ENCODE results near the gene CLDN1.

CLDN1 gene

GRCh38 chr3:190321789-190322603 is at the start of gene CLDN1:
TSS of gene CLDN1 (minus strand) at chr3:190322446. CDS start at chr3:190322206, 240 bp downstream.
- DNase-seq, result peak; percentile 84

- no peak for DNase-seq
Measured at GRCh38 chr3:190371152-190371551, 48.9 kb upstream of the CLDN1 start.

GRCh38 chr3:190370369-190370768 is 48.1 kb upstream of the CLDN1 start:
- no peak for DNase-seq

- no peak for DNase-seq
Measured at GRCh38 chr3:190369668-190370295, 47.5 kb upstream of the CLDN1 start.

GRCh38 chr3:190368881-190369280 is 46.6 kb upstream of the CLDN1 start:
- no peak for DNase-seq

- DNase-seq, result no peak
Measured at GRCh38 chr3:190366133-190366532, 43.9 kb upstream of the CLDN1 start.

- DNase-seq, result no peak
Measured at GRCh38 chr3:190362258-190362657, 40.0 kb upstream of the CLDN1 start.

GRCh38 chr3:190361791-190362190 is 39.5 kb upstream of the CLDN1 start:
- no peak for DNase-seq

GRCh38 chr3:190360228-190360627 is 38.0 kb upstream of the CLDN1 start:
- DNase-seq, result no peak

- no peak for DNase-seq
Measured at GRCh38 chr3:190359813-190360212, 37.6 kb upstream of the CLDN1 start.

- DNase-seq, result no peak
Measured at GRCh38 chr3:190357468-190357867, 35.2 kb upstream of the CLDN1 start.

GRCh38 chr3:190356246-190356645 is 34.0 kb upstream of the CLDN1 start:
- no peak for DNase-seq

- no peak for DNase-seq
Measured at GRCh38 chr3:190352861-190353457, 30.7 kb upstream of the CLDN1 start.

GRCh38 chr3:190346541-190346940 is 24.3 kb upstream of the CLDN1 start:
- DNase-seq, result no peak

GRCh38 chr3:190345878-190346277 is 23.6 kb upstream of the CLDN1 start:
- no peak for DNase-seq

- DNase-seq, result no peak
Measured at GRCh38 chr3:190345027-190345821, 23.0 kb upstream of the CLDN1 start.

- DNase-seq, result no peak
Measured at GRCh38 chr3:190340071-190340470, 17.8 kb upstream of the CLDN1 start.

- DNase-seq, result no peak
Measured at GRCh38 chr3:190339130-190339529, 16.9 kb upstream of the CLDN1 start.

GRCh38 chr3:190338717-190339116 is 16.5 kb upstream of the CLDN1 start:
- no peak for DNase-seq

GRCh38 chr3:190337301-190337700 is 15.1 kb upstream of the CLDN1 start:
- no peak for DNase-seq

GRCh38 chr3:190336516-190337189 is 14.4 kb upstream of the CLDN1 start:
- no peak for DNase-seq

- DNase-seq, result no peak
Measured at GRCh38 chr3:190333961-190334360, 11.7 kb upstream of the CLDN1 start.
